ENCODE measurements around the gene SLC39A13.

SLC39A13 gene

DNA sequence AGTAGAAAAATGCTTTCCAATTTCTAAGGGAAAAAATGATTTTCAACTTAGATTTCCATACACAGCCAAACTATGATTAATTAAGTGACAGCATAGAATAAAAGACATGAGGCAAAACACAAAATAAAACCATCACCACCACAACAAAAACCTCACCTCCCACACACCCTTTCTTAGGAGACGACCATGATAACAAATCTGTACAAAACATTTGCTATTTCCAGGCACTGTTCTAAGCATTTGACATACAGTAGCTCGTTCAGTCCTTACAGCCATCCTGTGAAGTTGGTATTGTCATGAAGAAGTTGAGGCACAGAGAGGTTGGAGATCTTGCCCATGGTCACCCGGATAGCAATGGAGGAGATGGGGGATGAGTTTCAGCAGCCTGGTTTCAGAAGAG lies 38.7 kb upstream of the SLC39A13 start:
- TF ChIP-seq CTCF (IDR thresholded peaks at IDR 0.05) = no peak
- no peak for TF ChIP-seq ZFX (IDR thresholded peaks at IDR 0.05; ENCODE audit: borderline replicate concordance)
- H3K27ac ChIP-seq = no peak overlapping the region

GRCh38 chr11:47372422-47372821 lies 36.0 kb upstream of the SLC39A13 start:
- H3K27ac ChIP-seq = no peak overlapping the region
- TF ChIP-seq CTCF (IDR thresholded peaks at IDR 0.05) = no peak
- no peak for TF ChIP-seq ZFX (IDR thresholded peaks at IDR 0.05; ENCODE audit: borderline replicate concordance)

DNA sequence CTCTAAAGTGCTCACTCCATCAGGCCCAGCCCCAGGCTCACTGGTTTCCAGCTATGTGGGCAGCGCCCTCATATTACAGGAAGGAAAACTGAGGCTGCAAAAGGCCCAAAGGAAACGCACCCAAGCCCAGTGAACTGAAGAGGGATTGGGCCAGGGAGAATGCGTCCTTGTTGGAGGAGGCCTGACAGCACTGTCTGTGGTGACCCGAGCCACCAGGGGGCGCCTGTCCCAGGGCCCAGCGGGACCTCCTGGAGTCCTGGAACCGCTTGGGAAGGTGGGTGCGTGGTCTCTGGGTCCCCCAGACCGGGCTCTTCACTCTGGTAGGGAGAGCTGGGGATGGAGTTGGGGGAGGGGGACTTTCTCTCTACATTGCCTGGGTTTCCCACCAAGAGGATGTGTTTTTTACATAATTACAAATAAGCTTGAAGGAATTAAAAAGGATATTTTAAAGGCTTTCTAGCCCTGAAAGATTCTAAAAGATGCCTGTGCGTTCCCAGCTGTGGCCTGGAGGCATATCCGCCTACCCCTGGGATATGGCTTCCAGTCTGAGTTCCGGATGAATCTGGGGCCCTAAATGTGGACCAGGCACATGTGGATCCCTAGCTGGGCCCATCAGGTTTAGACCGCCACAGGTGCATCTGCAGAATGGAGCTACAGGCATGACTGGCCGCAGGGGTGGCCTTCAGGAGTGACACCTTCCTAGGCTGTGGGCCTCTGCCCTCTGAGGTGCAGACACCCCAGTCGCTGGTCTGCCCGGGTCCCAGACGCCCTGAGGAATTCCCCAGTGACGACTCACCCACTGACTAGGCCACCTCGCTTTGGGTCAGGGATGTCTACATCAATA lies 34.3 kb upstream of the SLC39A13 start:
- no peak overlapping the region for H3K27ac ChIP-seq
- TF ChIP-seq CTCF (IDR thresholded peaks at IDR 0.05) (peak; percentile 99), ZFX (IDR thresholded peaks at IDR 0.05; ENCODE audit: borderline replicate concordance) (no peak)

GRCh38 chr11:47374720-47375019 lies 33.7 kb upstream of the SLC39A13 start:
- TF ChIP-seq CTCF (IDR thresholded peaks at IDR 0.05) (no peak), ZFX (IDR thresholded peaks at IDR 0.05; ENCODE audit: borderline replicate concordance) (no peak)
- H3K27ac ChIP-seq = no peak overlapping the region

DNA sequence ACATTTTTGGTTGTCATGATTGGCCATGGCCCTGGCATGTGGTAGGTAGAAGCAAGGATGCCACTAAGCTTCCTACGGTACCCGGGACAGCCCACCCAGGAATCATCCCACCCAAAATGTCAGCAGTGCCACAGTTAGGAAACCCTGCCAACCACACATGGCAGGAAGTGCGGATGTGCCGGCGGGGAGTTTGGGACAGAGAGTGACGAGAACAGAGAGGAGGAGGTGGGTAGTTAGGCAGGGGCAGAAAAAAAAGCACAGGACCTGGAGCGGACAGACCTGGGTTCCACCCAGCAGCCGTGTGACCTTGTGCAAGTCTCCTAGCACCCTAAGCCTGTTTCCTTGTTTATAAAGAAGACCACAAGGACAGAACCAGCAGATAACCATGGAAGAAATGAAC lies 33.4 kb upstream of the SLC39A13 start:
- TF ChIP-seq ZFX (IDR thresholded peaks at IDR 0.05; ENCODE audit: borderline replicate concordance) (no peak), CTCF (IDR thresholded peaks at IDR 0.05) (no peak)
- H3K27ac ChIP-seq = no peak overlapping the region

DNA sequence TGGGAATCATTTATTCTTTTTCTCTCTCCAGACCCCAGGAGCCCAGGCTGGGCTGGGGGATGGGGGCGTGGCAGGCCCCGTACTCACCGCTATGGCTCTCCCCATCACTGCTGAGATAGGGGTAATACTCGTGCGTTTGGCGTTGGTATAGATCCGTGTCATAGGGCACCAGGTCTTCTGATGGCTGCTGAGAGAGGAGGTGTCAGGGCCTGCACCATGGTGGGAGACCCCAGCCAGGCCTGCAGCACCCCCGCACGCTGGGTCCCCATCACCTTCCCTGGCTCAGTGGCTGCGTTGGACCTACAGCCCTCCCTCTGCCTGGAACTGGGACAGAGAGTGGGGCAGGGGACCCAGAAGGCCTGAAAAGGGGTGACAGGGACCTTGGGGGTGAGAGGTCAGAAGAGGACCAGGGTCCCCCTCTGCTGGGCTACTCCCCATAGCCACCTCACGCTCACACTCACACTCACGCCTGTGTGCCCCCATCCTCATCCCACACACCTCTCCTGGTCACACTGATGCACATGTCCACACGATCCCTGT lies 32.8 kb upstream of the SLC39A13 start:
- H3K27ac ChIP-seq = no peak overlapping the region
- TF ChIP-seq CTCF (IDR thresholded peaks at IDR 0.05) = no peak
- TF ChIP-seq ZFX (IDR thresholded peaks at IDR 0.05; ENCODE audit: borderline replicate concordance) = no peak

- H3K27ac ChIP-seq = no peak overlapping the region
- TF ChIP-seq CTCF (IDR thresholded peaks at IDR 0.05) = no peak
Measured at GRCh38 chr11:47376107-47376524, 32.3 kb upstream of the SLC39A13 start.

Data from 22Rv1 (cell line).